NCI-H524 treated with DMSO at 0.1 percent for 48 hours (cell line): ENCODE data around the gene PKNOX2.

Source experiments
- DNase-seq: peaks from one replicate; lab custom pipeline; 2025; lab: John Stamatoyannopoulos, UW

Gene PKNOX2

DNA sequence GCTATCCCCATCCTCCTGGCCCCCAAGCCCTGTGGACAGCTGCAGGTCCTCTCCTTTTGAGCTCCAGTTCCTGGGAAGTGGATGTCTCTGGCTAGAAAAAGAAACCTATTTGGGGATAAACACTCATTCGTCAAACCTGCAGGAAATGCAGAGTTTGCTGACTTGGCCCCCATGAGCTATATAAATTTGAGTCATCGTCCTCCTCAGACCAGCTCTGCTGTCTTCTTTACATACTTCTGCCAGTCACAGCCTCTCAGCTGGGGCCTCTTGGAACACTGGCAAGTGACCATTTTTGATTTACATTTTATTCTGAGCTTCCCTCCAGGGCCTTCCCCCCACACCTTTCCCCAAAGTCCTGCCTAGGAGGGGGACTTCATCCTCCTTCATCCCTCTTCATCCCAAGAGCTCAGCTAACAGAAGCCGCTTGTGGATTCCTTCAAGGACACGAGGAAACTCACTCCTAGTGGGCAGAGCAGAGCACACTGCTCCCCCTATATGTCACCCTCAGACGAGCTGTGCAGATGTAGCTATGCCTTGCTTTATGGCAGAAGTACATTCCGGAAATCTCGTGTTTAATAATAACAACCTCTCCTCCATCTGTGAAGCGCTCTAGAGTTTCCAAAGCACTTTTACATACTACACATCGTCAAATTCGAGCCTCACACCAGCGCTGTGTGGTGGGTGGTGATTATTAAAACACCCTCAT is 199.7 kb downstream of the PKNOX2 start:
- DNase-seq, result peak; percentile 35

DNA sequence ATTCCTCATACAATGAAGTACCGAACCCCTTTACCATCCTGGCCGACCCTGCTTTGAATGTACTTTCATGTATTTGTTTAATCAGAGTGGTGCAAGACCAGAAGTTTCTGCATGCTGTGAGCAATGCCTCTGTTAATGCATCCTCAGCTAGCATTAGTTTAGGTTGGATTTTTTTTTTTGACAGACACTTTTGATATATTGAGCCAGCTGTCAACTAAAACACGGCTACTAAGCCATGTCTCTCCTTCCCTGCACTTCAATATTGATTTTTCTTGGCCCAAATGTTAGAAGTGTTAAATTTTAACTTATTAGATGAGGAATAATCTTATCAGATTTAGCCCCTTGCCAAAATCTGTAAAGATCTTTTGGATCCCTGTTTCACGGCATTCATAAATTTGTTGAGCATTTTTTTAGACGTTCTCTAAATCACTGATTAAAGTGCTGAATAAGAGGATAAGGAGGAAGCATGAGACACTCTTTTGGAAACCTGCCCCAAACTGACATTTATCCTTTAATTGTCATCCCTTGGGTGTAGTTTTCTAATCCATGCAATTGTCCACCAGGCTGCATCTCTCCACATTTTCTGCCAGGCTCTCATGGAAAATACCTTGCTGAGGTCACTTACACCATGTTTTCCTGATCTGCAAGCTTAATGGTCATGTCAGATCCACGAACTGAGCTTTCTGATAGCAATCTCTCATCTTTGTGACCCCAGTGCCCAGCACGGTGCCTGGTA is 200.8 kb downstream of the PKNOX2 start:
- DNase-seq, result peak; percentile 49

DNA sequence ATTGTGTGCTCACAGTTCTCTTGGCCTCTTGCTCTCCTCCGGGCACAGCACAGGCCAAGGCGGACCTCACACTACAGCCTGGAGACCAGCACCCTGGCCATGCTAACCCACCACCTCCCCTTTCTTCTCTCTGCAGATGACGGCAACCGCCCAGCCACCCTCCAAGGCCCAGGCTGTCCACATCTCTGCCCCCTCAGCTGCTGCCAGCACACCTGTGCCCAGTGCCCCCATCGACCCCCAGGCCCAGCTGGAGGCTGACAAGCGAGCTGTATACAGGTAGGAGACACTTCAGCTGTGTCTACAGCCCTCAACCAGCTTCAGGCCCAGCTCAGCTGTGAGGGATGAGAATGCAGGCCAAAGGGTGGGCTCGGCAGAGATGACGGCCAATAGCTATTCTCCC is 203.2 kb downstream of the PKNOX2 start:
- no peak for DNase-seq

DNA sequence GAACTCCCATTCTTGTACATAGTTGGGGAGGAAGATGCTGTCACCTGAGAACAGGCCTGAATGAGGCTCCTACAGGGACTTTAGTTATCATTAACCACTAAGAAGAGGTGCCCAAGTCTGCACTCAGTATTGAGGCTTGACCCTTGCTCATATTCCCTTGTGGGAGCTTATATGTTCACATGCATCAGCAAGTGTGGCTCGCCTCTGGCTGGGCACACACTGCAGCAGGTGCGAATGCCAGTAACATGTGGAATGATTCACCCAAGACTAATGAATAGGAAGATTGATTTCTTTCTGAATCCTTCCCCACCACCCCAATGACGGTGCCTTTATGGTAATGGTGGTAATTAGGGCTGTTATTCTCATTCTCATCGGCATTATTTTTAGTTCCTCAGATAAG is 204.2 kb downstream of the PKNOX2 start:
- no peak for DNase-seq

DNA sequence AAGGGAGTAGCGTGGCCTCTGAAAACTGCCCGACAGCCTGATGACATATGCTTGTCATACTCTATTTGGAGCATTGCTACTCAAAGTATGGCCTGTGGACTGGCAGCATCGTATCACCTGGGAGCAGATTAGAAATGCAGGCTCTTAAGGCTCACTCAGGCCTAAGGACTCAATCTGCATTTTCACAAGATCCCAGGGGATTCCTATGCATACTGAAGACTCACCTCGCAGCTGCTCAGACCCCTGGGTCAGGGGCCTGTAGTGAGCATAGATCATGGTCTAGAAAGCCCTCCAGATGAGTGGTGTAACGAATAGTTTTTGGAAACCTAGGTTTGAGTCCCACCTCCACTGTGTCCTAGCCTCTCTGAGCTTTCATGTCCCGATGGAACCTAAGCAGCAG is 205.3 kb downstream of the PKNOX2 start:
- DNase-seq, result no peak

DNA sequence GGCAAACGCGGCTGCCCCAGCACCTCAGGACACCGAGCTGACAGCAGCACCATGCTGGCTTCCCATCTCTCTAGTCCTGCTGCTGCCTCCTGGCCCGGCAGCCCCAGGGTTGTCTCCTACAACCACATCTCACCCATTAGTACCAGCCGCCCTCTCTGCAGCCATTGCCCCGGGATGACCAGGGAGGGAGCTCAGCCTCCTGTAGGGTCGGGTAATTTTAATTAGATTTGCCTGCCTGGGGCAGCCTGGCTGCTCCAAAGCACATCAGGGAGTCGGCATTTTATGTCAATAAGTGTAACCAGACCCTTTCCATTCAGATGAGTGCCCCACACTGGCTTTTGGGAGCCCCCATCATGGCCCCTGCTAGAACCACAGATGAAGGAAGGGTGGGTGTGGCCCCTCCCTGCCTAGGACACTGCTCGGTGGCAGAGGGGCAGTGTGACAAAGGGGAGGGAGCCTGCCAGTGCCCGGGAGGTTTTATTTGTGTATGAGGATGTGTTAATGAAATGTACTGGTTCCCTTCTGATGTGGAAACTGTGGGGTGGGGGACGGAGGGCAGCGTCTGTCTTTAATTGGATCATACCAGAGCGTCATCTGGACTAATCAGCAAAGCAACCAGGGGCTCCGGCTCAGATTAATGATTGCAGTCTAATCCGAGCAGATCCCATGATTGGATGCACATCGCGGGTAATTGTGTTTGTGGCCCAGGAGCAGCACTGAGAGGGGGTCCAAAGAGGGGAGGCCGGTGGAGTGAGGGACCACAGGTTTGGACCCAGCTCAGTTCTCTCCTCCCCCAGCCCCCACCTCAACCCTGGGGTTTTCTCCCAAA is 206.2 kb downstream of the PKNOX2 start:
- DNase-seq, result peak; percentile 60

DNA sequence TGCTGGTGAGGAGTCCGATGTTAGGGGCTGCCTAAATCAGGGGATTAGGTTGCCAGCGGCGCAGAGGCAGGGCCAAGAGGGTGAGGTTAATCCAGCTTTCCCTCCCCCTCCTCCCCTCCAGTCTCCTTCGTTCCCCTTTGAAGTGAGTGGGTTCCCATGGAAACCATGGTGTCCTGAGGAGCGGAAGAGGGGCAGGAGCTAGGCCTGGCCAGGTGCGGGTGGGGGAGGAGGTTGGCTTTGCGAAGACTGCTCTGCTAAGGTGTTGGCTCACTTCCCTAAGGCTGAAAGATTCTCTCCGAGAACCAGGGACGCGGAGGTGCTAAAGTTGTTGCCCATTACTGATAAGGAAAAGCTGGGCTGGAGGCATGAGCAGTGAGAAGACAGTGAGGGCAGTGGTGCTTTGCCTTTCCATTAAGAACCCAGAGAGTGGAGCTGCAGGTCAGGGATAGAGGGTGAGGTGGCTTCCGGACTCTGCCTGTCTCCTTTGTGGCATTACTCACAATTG is 206.9 kb downstream of the PKNOX2 start:
- DNase-seq, result peak; percentile 49

DNA sequence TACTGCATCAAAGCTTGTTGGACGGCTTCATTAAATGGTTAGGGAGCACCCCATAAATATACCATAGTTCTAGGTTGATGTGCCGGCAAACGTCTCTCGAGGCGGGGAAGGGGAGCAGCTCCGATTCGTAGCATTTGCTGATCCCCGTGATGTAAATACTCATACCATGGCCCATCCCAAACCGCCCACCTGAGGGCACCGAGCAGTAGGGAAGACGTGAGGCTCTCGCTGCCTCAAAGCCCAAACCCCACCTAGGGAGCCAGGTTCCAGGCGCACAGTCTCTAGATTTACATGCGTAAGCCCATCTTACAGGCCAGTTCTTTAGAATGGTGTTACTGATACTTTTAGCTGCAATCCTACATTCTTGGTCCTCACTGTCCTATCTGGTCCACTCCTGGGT is 207.5 kb downstream of the PKNOX2 start:
- no peak for DNase-seq

DNA sequence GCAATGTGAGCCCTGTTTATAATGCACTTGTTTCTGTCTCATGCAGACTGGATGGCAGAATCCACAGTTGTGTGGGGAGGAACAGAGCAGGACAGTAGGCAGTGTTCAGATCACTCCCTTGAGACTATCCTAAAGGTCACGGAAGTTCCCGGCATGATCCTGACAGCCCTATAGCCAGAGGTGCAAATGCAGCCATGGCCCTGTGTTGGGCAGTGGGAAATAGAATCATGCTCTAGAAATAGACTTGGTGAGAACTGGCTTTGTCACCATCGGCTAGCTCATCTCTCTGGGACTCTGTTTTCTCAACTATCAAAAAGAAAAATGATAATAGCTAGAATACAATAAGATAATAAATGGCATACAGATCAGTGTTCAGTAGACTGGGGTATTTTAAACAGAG is 208.4 kb downstream of the PKNOX2 start:
- no peak for DNase-seq

DNA sequence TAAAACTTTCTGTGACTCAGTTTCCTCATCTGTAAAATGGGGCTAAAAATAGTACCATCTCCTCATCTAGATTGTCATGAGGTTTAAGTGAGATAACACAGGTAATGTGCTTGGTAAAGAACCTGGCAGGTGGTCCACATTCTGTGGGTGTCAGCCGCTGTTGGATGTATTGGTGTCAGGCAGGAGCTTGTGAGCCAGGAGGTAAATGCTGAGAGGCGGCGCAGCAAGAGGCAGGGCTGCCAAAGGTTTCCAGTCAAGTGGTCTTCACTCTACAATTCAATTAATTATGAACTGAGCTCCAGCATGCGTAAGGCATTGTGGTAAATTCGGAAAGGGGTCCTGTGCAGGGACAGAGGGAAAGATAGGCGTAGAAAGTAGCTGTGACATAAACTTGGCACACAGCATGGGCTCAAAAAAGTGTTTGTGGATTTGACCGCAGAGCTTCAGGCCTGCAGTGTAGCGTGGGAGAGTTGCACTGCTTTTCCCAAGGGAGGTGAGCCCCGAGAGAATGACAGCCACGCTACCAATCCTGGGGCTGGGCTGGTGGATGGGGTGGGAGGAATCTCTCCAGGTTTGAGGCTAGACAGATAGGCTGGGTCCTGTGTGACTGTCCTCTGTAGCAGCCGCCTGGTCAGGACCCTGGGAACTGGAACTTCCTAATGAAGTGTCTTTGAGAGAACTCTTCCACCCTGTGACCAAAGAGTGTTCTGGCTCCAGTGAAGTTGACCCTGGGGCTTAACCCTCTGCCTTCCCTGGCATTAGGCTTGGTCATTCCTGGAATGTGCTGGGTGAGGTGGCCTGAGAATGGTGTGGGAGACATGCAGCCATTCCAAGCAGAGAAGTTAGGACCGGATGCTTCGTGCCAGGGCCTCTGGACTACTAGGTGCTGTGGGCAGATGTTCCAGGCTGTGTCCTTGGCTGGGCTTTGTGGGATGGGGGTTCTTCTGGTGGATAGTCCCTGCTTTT is 209.2 kb downstream of the PKNOX2 start:
- no peak for DNase-seq

DNA sequence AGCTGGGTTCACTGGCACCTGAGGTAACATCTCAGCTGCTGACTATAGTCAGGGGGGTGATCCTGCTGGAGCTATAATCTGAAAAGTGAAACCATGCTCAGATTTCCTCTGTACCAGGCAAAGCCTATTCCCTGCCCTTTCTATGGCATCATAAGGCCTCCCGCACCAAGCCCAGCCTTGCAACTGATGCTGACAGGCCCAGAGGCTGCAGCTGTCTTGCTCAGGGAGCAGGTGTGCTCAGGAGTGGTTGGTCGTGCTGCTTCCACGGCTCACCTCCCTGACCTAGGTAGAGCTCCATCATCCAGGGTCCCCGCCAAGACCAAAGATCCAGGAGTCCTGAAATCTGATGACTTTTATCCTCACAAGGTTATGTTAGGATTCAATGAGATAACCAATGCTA is 209.8 kb downstream of the PKNOX2 start:
- no peak for DNase-seq

DNA sequence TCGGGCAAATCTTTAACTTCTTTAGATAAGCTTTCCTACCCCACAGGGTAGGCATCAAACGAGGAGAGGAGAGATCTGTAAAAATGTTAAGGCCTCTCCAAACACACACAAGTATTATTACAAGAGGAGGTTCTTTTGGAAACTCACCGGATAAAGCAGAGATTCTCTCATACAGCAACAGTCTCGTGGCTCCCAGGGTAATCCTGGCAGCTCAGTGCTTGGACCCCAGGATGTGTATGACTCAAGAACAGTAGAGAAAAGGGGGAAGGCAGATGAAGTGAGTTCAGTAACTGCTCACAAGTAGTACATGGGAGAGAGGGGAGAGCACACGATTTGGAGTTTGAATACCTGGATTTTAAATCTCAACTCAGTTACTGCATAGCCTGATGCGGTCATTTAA is 210.6 kb downstream of the PKNOX2 start:
- DNase-seq, result no peak

DNA sequence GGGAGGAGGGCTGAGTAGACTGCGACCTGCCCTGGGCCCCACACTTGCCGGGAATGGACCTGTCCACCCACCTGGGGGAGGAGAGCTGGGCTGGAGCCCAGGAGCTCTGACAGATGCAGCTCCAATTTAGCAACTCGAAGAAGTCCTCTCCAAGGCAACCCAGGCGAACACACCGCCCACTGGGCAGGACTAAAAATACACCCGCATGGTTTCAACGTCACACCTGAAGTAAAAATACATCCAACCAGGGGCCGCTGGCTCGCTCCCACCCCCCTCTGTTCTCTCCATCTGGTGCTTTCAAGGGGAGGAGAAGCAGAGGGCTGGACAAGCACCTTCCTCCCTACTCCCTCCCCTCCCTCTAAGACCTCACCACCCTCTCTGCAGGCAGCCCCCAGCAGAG is 211.6 kb downstream of the PKNOX2 start:
- DNase-seq, result peak; percentile 92

DNA sequence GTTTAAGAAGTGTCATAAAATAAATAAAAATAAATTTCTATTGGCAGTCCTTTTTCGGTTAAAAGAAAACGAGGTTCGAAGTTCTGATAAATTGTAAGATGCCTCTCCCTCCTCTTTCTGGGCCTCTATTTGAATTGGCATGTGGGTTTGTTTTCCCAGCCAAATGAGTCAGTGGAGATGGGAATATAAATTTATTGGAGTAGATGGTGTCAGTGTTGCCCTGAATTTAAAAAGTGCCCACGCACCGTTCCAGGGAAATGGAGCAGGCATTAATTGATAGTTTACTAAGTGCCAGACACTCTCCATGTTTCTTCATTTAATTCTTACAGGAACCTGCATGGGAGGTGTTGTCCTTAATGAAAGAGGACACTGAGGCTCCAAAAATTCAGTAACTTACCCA is 212.3 kb downstream of the PKNOX2 start:
- no peak for DNase-seq

DNA sequence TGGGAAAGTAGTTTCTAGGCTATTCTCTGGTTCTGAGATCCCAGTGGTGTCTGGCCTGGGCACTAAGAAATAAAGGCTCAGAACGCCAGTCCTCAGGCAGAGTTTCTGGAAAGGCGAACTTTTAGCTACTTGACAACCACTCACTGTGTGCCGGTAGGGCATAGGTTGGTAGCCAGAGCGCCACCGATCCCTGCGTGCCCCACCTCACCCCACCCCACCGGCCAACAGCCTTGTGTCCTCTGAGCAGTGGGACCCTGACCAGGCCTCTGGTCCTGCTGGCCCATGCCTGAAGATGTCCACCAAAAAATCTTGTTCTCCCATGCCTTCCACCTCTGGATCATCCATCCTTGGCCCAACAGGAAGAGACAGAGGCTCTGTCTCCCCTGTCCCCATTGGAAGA is 213.5 kb downstream of the PKNOX2 start:
- DNase-seq, result no peak

DNA sequence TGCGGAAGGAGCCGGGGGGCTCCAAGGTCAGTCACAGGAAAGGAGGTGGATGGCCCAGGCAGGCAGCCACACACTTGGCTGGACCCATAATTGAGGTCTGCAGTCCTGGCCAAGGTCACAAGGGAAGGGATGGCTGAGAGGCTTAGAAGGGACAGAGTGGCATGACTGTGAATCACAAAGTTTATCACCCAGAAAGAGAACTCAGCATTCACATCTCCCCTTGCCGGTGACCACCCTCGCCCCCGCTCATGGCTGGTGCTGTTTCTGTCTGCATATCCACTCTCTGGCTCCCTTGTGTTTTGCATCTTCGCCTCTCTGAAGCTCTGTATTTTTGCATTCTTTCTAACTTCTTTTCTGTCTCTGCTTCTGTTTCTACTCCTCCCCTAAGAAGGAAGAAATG is 214.0 kb downstream of the PKNOX2 start:
- no peak for DNase-seq

DNA sequence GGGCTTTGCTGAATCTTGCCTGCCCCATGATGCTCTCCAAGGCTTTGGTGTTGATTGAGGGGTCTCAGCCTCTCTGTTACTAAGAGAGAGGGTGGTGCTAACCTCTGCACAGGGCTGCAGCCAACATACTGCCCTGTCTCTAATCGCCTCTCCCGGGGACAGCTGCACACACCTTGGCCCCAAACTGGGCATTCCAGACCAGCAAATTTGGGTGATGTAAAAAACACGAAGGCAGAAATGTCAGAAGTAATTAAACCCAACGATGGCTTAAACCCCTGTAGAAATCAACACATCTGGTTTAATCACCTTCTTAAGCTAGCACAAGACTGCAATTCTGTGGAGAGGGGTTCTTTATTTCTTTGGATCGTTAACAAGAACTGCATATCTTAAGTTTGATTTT is 215.0 kb downstream of the PKNOX2 start:
- no peak for DNase-seq

DNA sequence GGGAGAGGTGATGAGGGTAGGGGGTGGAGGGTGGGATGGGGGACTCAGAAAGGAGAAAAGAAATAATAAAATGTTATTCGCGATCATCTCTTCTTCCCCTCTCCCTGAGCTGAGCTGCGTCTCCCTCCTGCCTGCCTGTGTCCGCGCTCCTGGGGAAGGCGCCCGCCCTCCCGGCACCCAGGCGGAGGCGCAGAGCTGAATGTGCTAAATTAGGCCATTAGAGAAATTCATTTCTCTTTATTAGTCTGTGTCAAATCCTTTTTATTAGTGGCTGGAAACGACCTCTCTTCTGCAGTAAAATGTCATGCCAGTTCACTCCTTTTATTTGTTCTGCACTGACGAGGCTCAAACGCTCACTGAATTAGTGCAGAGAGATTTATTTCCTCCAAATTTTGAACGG is 215.4 kb downstream of the PKNOX2 start:
- no peak for DNase-seq

DNA sequence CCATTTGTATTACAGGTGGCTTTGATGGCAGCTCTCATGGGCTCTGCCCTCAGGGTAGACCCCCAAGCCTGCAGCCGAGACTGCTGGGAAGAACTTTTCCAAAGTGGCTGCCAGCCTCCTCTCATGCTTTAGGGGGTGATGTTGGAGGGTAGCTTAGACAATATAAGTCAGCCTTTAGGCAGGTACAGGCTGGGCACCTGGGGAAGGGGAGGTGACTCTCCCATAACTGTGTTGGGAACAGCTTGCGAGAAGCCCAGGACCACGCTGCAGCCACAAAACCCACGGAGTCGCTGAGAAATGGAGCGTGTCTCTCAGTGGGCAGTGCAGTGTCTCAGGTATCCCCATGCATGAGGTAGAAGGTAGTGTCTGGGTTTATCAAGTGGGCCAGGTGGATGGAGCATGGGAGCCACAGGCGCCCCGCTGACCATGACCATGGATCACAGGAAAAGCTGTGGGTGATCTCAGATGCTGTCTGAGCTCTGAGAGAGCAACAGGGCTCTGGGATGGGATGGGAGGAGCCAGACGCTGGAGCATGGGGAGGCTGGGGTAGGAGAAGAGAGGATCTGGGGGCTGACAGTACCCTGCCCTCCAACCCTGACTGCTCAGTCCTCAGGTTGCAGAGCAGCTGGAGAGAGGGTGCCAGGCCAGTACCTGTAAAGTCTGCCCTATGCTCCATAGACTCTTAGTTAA is 216.3 kb downstream of the PKNOX2 start:
- DNase-seq, result no peak

DNA sequence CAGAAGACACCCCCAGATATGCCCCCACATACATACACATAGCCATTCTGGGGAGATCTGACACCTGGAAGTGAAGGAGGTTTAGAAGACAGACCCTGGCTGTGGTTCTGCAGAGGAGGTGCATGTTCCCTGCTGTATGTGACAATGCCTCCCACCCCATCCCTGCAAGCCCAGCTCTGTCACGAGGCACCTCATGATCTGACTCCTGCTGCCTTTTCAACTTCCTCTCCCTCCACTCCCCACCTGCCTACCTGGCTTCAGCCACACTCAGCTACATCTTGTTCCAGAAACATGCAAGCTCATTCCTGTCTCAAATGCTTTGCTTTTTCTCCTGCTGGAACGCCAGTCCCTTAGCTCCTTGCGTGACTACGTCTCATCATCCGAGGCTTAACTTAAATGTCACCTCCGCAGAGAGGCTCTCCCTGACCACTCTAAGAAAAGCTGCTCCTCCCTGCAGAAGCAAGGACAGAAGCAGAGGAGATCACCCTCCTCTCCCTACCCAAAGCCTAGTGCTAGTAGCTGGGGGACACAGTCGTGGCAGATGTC is 217.0 kb downstream of the PKNOX2 start:
- DNase-seq, result no peak
